SHP77 treated with DMSO at 0.1 percent for 48 hours (cell line): ENCODE measurements around the gene TBC1D7.

Experiments
- DNase-seq: peaks from one replicate; lab custom pipeline; 2025; lab: John Stamatoyannopoulos, UW

TBC1D7 gene

GRCh38 chr6:13319891-13320564, 8.3 kb downstream of the TBC1D7 start:
- DNase-seq: no peak

- DNase-seq: no peak
Observed at GRCh38 chr6:13318821-13319220, 9.5 kb downstream of the TBC1D7 start.

GRCh38 chr6:13315896-13316295, 12.4 kb downstream of the TBC1D7 start:
- DNase-seq: no peak

- DNase-seq: no peak
Observed at GRCh38 chr6:13314806-13315205, 13.5 kb downstream of the TBC1D7 start.

GRCh38 chr6:13311155-13311554, 17.2 kb downstream of the TBC1D7 start:
- DNase-seq: no peak

- no peak for DNase-seq
Observed at GRCh38 chr6:13308332-13308731, 20.0 kb downstream of the TBC1D7 start.

GRCh38 chr6:13307508-13307995, 20.8 kb downstream of the TBC1D7 start:
- DNase-seq: no peak

GRCh38 chr6:13305791-13306190, 22.5 kb downstream of the TBC1D7 start:
- no peak for DNase-seq

GRCh38 chr6:13305288-13305687, 23.0 kb downstream of the TBC1D7 start:
- DNase-seq: no peak

- DNase-seq: no peak
Observed at GRCh38 chr6:13304580-13305260, 23.6 kb downstream of the TBC1D7 start.

- no peak for DNase-seq
Observed at GRCh38 chr6:13304101-13304500, 24.2 kb downstream of the TBC1D7 start.

GRCh38 chr6:13303668-13304017, 24.7 kb downstream of the TBC1D7 start:
- DNase-seq: no peak

GRCh38 chr6:13302751-13303667, 25.3 kb downstream of the TBC1D7 start:
- DNase-seq: no peak

GRCh38 chr6:13302291-13302690, 26.0 kb downstream of the TBC1D7 start:
- DNase-seq: no peak

GRCh38 chr6:13300643-13301590, 27.4 kb downstream of the TBC1D7 start:
- DNase-seq: no peak

GRCh38 chr6:13299918-13300317, 28.4 kb downstream of the TBC1D7 start:
- DNase-seq: no peak

- DNase-seq: no peak
Observed at GRCh38 chr6:13299403-13299821, 28.9 kb downstream of the TBC1D7 start.

GRCh38 chr6:13298446-13298845, 29.9 kb downstream of the TBC1D7 start:
- DNase-seq: no peak

- no peak for DNase-seq
Observed at GRCh38 chr6:13297391-13297790, 30.9 kb downstream of the TBC1D7 start.

GRCh38 chr6:13296536-13296997, 31.8 kb downstream of the TBC1D7 start:
- DNase-seq: no peak

GRCh38 chr6:13295576-13295975, 32.8 kb downstream of the TBC1D7 start:
- DNase-seq: no peak
